Measurements from ENCODE around the gene APP.

DNA sequence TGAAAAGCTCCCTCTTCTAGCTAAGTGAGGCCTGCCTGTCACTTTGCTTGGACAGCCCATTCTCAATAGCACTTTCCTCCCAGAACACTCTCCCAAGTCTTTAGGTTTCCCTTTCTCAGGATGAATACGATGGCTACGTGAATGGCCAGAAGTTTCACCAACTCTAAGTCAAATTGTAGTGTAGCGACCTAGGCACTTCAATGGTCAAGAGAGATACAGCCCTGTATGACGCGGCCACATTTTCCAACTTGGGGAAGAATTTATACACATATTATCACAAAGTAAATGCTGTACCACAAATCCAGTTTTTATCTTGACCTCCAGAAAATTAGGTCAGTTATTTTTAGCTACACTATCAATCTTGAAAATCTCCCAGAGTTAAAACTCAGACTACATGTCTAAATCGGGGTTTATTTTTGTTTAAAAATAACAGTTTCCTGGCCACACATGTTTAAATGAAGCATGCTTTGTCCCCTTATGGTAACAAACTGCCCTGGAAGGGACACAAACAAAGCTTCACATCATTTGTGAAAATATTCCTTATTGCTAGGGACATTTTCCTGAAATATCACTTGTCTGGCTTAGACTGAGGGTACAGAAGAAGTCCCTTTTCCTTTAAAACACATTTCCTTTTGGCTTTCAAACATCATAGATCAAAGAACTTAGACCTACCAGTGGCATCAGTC, 243.2 kb downstream of the APP start:
- TF ChIP-seq, protein P1, sequence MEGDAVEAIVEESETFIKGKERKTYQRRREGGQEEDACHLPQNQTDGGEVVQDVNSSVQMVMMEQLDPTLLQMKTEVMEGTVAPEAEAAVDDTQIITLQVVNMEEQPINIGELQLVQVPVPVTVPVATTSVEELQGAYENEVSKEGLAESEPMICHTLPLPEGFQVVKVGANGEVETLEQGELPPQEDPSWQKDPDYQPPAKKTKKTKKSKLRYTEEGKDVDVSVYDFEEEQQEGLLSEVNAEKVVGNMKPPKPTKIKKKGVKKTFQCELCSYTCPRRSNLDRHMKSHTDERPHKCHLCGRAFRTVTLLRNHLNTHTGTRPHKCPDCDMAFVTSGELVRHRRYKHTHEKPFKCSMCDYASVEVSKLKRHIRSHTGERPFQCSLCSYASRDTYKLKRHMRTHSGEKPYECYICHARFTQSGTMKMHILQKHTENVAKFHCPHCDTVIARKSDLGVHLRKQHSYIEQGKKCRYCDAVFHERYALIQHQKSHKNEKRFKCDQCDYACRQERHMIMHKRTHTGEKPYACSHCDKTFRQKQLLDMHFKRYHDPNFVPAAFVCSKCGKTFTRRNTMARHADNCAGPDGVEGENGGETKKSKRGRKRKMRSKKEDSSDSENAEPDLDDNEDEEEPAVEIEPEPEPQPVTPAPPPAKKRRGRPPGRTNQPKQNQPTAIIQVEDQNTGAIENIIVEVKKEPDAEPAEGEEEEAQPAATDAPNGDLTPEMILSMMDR (IDR thresholded peaks at IDR 0.05) = no peak
- no peak for TF ChIP-seq ZFX (IDR thresholded peaks at IDR 0.05; ENCODE audit: borderline replicate concordance)

Data from 22Rv1 (cell line).